Pulmonary artery endothelial cell (primary cell): ENCODE data around the gene OGA. TPM values are rescaled to one million over a fixed set of nuclear protein-coding genes. Genes with fewer than 3 reads are reported as not detected.

Experiments
- DNase-seq: peaks from one replicate; pipeline ENCODE4 v3.0.0-alpha.2; 2011; ENCODE audit warnings: low read depth, low spot score
- total RNA-seq: library from RNA; depleted of rRNA; stranded (reverse); fragments of >200 nt; gene quantifications from 2 replicates; pipeline ENCODE4 v1.2.3, GENCODE V29; 2014

OGA gene
- total RNA-seq, 1 donor from 2014 or later: 84.5 TPM

GRCh38 chr10:101775273-101776160, 42.7 kb downstream of the OGA start, which contains the start of gene FGF8:
TSS of gene FGF8 (minus strand) at chr10:101776114. CDS start at chr10:101775900, 214 bp downstream.
- no peak for DNase-seq

- DNase-seq: no peak
Observed at GRCh38 chr10:101774589-101775272, 43.5 kb downstream of the OGA start.

DNA sequence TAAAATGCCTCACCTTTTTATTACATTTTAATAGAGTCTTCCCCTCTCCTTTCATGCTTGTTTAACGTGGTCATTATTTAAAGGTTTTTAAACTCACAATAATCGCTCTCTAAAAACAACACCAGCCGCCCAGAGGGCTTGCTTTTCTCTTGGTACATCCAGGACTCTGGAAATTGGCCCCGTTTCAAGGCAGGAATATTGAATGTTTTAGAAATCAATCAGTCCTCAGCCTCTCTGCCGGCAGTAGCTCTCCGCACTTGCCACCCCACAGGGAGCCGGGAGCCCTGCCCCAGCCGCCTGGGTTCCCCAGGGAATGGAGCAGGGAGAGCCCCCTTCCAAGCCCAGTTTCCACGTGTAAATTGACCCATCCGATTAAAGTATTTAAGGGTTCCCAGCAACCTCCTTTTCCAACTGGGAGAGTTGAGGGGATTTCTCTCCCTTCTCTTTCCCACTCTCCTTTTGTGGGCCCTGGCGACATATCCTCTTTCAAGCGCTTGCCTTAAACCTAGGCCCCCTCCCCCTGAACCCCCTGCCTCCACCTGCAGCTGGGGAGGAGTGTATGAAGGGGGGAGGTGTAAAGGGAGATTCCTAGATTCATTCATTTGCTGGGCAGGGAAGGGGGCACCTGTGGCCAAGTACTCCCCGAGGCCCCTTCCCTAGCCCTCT, 44.2 kb downstream of the OGA start:
- DNase-seq: no peak

- DNase-seq: no peak
Observed at GRCh38 chr10:101772895-101773761, 45.1 kb downstream of the OGA start.

- no peak for DNase-seq
Observed at GRCh38 chr10:101772017-101772894, 46.0 kb downstream of the OGA start.

GRCh38 chr10:101771380-101771779, 46.9 kb downstream of the OGA start:
- DNase-seq: no peak

- no peak for DNase-seq
Observed at GRCh38 chr10:101770331-101771215, 47.7 kb downstream of the OGA start.

DNA sequence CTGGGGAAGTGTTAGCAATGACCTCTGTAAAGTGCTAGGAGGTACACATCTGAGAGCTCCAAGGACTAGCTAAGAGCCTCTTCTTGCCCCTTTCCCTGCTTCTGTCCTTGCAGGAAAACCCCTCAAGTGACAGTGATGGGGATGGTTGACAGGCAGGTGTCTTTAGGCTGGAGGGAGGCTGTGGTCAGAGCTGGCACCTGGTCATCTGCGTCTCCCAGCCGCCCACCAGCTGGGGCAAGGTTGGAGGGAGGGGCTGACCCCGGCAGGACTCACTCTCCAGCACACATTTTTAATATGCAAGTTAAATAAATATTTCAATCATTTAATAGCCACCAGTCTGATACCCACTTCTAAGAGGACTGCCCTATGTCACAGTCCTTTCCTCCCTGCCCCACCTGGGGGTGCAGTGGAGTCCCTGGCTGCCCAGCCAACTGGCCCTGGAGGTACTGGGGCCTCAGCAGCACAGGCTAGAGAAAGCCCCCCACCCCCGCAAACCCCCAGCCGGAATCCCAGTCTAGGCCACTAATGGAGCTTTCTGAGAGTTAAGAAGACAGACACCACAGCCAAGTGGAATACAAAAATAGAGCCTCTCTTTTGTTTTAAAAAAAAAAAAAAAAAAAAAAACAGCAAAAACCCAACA, 48.6 kb downstream of the OGA start:
- DNase-seq: no peak

DNA sequence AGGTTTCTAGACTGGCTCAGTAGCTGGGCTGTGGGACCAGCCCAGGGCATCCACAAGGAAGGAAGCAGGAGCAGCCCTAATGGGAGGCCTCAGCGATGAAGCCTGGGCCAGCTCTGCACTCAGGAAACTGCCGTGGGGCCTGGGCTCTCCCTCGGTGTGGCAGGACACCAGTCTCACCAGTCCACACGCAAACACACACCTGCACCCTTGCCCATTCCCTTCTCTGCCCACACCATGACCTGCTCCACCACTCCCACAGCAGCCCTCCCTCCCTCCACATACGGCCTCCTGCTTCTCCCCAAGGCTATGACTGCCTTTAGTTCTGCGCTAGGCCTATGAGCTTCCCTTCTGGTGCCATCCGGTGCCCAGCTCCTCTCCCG, 49.5 kb downstream of the OGA start:
- DNase-seq: no peak

- DNase-seq: no peak
Observed at GRCh38 chr10:101767966-101768790, 50.1 kb downstream of the OGA start.

GRCh38 chr10:101767600-101767945, 50.7 kb downstream of the OGA start:
- no peak for DNase-seq

DNA sequence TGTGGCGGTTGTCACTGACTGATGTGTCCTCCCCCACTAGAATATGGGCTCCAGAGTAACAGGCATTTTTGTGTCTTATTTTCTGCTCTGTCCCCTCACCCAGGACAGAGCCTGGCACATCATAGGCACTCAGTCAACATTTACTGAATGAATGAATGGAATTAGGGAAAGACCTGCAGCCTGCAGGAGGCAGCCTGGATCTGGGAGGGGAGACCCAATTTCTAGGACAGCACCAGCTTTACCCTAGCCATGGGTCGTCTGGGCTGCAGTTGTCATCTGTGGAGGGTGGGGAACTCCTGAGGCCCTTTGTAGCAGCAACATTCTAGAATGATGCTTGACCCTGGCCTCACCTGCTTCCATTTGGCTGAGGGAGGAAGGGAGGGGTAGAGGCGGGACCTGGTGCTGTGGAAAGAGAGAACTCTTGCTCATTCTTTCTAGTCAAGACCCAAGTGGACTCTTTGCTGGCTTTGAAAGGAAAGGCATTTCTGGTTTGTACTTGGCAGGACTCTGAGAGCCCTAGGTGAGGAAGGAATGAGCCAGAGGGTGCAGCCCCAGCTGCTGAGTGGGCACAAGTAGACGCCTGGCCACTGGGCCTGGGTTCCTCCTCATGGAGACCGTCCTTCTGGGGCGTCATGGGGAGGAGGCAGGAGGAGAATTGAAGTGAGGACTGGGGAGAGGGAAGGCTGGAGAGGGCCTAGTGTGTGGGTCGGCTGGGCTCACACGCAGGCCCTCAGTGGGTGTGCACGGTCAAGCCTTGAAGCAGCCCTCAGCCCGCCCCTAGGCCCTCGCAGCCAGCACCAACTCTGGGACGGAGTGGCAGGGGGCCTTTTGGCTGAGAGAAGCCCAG, 51.3 kb downstream of the OGA start:
- no peak for DNase-seq

GRCh38 chr10:101766306-101766705, 51.9 kb downstream of the OGA start:
- no peak for DNase-seq

DNA sequence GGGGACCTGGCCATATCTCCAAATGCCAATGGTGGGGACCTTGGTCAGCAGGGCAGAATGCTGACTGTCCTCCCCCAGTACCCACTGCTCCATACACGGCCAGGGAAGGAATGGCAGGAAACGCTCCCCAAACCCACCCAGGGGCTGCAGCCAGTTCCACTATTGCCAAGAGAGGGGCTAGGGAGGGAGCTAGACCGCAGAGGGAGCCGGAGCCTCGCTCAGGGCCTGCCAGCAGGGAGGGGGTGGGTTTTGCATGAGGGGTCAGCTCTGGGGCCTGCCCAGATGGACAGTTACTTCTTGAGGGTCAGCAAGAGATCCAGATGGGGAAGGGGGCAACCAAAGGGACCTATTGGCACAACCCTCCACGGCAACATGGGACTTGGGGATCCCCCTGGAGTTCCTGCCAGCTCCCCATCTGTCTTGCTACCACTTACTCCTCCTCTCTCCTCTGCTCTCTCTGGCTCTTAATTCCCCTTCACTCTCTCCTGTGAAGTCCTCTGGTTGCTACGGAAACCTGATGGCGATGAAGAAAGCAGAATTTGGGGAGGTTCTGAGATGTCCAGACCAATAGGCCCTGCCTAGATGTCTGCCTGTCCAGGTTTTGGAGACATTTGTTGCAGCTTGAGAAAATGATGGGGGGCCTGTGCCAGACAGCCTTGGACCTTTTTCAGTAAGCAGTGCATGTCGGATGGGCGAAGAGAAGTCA, 55.0 kb downstream of the OGA start:
- DNase-seq: no peak

DNA sequence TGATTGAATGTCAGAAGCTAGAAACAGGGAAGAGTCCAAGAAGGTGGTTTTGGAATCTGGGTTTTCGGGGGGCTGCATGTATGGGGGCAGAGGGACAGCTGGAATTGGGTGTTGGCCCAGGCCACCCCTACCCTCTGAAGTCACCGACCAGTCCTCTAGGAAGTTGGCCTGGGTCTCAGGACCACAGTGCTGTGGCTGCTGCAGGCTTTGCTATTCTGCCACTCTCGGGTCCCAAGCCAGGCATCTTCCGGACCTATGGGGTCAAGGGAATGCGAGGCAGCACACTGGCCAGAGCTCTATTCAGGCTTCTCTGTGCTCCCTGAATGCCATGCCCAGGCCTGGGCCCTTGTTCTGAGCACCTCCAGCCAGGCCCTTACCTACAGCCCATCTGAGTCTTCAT, 55.5 kb downstream of the OGA start:
- DNase-seq: no peak

DNA sequence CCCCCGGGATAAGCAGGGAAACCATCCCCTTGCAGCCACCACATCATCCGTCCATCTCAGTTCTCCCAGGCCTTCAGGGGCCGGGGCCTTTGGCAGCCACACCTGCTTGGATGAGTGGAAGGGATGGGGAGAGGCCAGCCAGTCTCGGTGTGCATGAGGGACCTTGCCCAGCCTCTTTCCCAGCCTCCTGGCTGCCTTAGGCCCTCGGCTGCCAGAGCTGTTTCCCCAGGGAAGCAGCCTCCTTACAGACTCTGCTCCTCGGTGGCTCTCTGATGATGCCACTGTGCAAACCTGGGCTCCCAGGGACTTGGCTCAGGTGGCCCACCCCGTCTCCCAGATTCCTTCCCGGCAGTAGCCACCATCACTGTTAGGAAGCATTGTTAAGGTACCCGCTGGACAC, 57.0 kb downstream of the OGA start:
- no peak for DNase-seq
